ENCODE results near the gene DUSP15. TPM values are rescaled to one million over a fixed set of nuclear protein-coding genes. Genes with fewer than 3 reads are reported as not detected.

The DUSP15 gene
- total RNA-seq, 2 experiments from 2014 or later: not detected

GRCh38 chr20:31860390-31861134 lies 9.8 kb downstream of the DUSP15 start:
- ChIA-PET POLR2A (interaction anchor here (1.5 kb wide), 1 partner anchor 19 kb away, joined by 4 read pairs; no protein-coding TSS in a partner anchor), CTCF (interaction anchor here (0.8 to 3.3 kb wide), 7 partner anchors 8 to 231 kb away, joined by 3 to 24 read pairs (median 6); partner anchors contain the start of gene PDRG1)
- Mint-ChIP-seq H3K36me3 (ENCODE audit: low read depth) (no peaks in the 10 kb centered on the region), H3K9me3 (no peaks in the 10 kb centered on the region), H3K4me3 (peak overlapping the region; percentile 8), H3K4me1 (ENCODE audit: low read depth) (peaks cover 4% of the 10 kb centered on the region), H3K27me3 (peaks cover 24% of the 10 kb centered on the region), H3K27ac (no peak overlapping the region)
- ATAC-seq: no peak
- no peak for TF ChIP-seq CTCF (IDR thresholded peaks at IDR 0.05)
- intact Hi-C loops (cut with micrococcal nuclease): no loop called here
- no peak for DNase-seq

GRCh38 chr20:31859998-31860380 lies 10.3 kb downstream of the DUSP15 start:
- peaks cover 4% of the 10 kb centered on the region for H3K4me1 Mint-ChIP-seq (ENCODE audit: low read depth)
- peaks cover 24% of the 10 kb centered on the region for H3K27me3 Mint-ChIP-seq
- no peak overlapping the region for H3K27ac Mint-ChIP-seq
- H3K4me3 Mint-ChIP-seq: no peak overlapping the region
- CTCF ChIA-PET: interaction anchor here (0.8 to 3.3 kb wide), 8 partner anchors 8 to 231 kb away, joined by 3 to 24 read pairs (median 6); partner anchors contain the start of gene PDRG1
- intact Hi-C loops (cut with micrococcal nuclease): no loop called here
- ATAC-seq (no peak), DNase-seq (no peak)
- no peaks in the 10 kb centered on the region for H3K9me3 Mint-ChIP-seq
- POLR2A ChIA-PET: interaction anchor here (1.5 kb wide), 1 partner anchor 19 kb away, joined by 4 read pairs; no protein-coding TSS in a partner anchor
- no peak for TF ChIP-seq CTCF (IDR thresholded peaks at IDR 0.05)
- no peaks in the 10 kb centered on the region for H3K36me3 Mint-ChIP-seq (ENCODE audit: low read depth)

DNA sequence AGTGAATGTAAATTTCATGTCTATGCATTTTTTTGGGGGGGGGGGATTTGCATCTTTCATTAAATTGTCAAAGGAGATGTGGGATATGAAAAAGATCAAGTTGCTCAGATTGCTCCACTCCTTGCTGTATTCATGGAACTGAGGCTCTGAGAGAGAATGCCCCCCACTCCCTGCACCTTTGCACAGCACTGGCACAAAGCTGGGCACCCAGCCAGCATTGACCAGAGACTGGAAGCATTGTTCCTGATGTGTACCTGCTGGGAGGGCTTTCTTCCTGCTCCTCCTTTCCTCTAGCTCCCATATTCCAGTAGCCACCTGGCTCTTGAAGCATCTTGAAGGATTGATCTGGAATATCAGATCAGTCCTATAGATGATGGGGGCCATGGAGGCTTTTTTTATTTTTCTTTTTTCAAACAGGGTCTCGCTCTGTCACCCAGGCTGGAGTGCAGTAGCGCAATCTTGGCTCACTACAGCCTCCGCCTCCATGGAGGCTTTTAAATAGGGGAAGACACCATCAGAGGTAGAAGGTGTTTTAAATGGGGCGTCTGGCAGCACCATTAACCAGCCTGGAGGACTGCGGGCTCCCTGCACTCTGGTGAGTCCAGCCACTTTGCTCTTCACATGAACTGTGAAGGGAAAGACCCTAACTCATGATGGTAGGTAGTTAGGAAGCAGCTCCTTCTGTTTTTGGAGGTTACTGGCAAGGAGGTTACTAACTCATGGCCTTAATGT lies 10.9 kb downstream of the DUSP15 start:
- H3K4me1 Mint-ChIP-seq (ENCODE audit: low read depth): peaks cover 4% of the 10 kb centered on the region
- H3K27me3 Mint-ChIP-seq: peaks cover 24% of the 10 kb centered on the region
- ChIA-PET CTCF (interaction anchor here (1.0 to 3.3 kb wide), 6 partner anchors 13 to 232 kb away, joined by 3 to 24 read pairs (median 6); partner anchors contain the start of gene PDRG1), POLR2A (interaction anchor here (1.5 kb wide), 1 partner anchor 20 kb away, joined by 4 read pairs; no protein-coding TSS in a partner anchor)
- H3K4me3 Mint-ChIP-seq: no peak overlapping the region
- H3K27ac Mint-ChIP-seq: no peak overlapping the region
- no peaks in the 10 kb centered on the region for H3K9me3 Mint-ChIP-seq
- no peaks in the 10 kb centered on the region for H3K36me3 Mint-ChIP-seq (ENCODE audit: low read depth)
- ATAC-seq (no peak), DNase-seq (no peak)
- no peak for TF ChIP-seq CTCF (IDR thresholded peaks at IDR 0.05)
- intact Hi-C loops (cut with micrococcal nuclease): no loop called here

GRCh38 chr20:31858760-31859083 lies 11.6 kb downstream of the DUSP15 start:
- ChIA-PET CTCF (interaction anchor here (1.0 to 3.3 kb wide), 3 partner anchors 12 to 173 kb away, joined by 3 to 24 read pairs (median 9); partner anchors contain the start of gene PDRG1), POLR2A (no interaction called here)
- ATAC-seq: no peak
- Mint-ChIP-seq H3K9me3 (no peaks in the 10 kb centered on the region), H3K4me3 (no peak overlapping the region), H3K36me3 (ENCODE audit: low read depth) (no peaks in the 10 kb centered on the region), H3K27me3 (peaks cover 24% of the 10 kb centered on the region), H3K27ac (no peak overlapping the region), H3K4me1 (ENCODE audit: low read depth) (peaks cover 4% of the 10 kb centered on the region)
- no peak for DNase-seq
- intact Hi-C loops (cut with micrococcal nuclease): no loop called here
- TF ChIP-seq CTCF (IDR thresholded peaks at IDR 0.05): no peak

All from activated CD8-positive, alpha-beta T cell treated with anti-CD3 and anti-CD28 coated beads for 36 hours (primary cell).